DMS 273 treated with DMSO at 0.1 percent for 48 hours (cell line): ENCODE measurements around the gene ARAP1.

ENCODE experiments used
- DNase-seq: peaks from one replicate; lab custom pipeline; 2025; lab: John Stamatoyannopoulos, UW

Gene ARAP1

DNA sequence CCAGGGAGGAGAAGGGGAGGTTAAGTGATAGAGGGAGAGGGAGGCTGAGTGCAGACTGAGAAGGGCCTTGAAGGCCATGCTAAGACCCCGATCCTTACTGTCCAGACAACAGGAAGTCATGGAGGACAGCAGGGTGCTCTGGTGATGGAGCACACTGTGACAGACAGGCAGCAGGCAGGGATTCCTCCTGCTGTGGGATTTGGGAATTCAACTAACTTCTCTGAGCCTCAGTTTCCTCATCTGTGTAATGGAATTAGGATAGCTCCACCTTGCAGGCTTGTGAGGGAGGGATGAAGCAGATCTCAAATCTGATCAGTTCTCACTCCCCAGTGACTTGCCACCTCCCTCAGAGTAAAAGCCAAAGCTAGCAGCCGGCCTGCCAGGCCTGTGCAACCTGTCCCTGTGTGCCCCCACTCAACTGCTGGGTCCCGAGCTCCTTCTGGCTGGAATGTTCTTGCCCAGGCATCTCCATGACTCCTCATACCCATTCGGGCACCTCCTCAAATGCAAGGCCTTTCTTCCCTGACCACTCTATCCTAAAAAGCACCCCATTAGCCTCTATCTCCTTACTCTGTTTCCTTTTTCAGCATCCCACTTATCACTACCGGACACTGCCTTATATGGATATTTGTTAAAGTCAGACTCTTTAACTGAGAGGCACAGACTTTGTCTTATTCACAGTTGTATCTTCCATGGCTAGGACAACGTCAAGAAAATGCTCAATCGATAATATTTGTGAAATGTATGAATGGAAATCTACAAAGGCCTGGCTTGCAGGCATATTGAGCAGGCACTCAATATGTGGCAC is 9.5 kb downstream of the ARAP1 start:
- DNase-seq: no peak

GRCh38 chr11:72741849-72742512 is 10.2 kb downstream of the ARAP1 start:
- no peak for DNase-seq

DNA sequence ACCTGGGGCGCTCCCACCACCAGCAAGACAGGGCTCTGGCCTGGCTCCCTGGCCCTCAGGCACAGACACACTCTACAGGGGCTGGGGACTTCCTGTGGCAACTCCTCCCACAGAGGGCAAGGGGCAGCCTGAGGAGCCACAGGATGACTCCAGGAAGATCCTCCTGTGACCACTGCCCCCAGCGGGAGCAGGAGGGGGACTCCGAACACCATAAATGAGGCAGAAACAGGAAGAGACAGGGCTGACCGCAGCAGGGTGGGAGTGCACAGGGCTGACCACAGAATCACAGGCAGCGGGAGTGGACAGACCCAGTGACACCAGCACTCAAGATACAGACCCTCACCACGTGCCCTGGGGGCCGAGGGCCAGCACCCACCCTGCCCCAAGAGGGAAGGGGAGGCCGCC is 10.8 kb downstream of the ARAP1 start:
- no peak for DNase-seq

DNA sequence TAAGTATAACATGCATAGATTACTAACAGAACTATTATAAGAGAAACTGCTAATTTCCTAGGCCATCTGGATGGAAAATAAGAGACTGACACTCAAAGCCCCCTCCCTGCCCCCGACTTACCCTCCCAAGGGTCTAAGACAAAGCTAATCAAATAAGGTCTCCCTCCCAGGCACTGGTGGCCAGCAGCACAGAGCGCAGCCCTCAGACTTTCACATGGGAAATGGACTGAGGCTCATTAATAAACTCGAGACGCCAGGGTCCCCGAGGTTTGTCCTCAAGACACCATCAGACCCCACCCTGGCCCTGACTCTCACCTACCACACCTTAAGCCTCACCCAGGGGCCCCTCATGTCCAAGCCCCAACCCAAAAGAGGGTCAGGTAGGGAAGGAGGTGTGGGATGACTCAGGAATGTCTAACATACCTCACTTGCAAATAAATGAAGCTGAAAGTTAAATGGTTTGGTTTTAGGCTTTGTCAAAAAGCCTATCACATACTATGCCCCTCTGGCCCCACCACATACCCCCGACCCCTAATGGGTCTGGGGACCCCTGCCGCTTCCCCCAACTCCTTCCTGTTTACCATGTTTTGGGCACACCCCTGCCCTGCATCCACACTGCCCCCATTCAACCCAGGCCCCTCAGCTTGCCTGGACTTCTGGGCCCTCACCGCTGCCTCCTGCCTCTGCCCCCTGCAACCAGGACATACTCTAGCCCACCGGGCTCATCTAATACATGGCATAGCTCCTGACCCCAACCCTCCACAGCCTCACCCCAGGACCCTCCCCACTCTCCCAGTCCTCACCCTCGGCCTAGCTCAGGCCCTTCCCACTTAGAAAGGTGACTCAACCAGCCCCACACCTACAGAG is 11.4 kb downstream of the ARAP1 start:
- no peak for DNase-seq

DNA sequence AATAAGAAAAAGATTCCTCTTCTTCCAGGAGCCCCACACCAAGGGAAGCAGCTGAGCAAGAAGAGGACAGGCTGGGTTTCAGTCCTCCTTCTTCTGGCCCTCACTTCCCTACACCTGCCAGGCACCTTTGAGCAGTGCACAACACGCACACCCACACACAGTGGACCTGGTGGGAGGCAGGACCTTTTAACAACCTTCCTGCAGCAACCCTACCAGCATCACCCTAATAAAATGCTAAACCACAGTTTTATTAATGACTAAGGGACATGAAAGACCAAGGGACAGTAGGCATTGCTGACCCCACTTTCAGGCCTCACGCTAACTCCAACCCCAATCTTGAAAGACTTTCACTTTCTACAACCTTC is 12.2 kb downstream of the ARAP1 start:
- no peak for DNase-seq

DNA sequence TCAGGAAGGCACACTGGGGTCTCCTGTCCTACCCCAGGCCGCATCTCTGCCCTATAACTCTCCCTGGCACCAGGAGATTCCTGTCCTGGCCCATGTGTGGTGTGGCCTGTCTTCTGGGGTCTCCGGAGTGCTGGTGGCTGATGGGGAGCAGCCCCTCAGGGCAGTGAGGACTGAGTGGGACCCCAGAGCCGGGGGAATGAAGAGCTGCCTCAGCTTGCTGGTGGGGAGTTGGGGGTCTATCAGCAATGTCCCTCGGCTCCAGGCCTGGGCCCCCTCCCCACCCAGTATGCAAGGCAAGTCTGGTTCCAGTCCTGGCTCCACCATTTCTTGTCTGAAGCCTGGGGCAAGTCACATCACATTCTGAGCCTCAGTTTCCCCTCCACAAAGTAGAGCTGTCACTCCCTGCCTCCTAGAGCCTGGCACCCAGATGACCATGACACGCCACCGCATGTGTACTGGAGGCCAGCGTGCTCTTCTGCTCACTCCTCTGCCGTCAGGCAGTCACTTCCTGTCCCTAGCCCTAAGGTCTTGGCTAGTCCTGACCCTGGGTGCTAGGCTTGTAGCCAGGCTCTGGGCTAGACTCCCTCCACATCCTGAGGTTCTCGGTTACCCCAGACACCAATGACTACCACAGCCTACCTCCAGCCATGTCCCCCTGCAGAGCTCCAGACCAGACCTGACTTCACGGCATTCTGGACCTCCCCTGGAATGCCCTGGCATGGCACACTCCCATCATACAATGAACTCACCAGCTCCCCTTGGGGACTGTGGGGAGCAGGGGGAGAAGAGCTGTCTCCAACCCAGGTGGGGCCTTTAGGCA is 12.8 kb downstream of the ARAP1 start:
- no peak for DNase-seq

DNA sequence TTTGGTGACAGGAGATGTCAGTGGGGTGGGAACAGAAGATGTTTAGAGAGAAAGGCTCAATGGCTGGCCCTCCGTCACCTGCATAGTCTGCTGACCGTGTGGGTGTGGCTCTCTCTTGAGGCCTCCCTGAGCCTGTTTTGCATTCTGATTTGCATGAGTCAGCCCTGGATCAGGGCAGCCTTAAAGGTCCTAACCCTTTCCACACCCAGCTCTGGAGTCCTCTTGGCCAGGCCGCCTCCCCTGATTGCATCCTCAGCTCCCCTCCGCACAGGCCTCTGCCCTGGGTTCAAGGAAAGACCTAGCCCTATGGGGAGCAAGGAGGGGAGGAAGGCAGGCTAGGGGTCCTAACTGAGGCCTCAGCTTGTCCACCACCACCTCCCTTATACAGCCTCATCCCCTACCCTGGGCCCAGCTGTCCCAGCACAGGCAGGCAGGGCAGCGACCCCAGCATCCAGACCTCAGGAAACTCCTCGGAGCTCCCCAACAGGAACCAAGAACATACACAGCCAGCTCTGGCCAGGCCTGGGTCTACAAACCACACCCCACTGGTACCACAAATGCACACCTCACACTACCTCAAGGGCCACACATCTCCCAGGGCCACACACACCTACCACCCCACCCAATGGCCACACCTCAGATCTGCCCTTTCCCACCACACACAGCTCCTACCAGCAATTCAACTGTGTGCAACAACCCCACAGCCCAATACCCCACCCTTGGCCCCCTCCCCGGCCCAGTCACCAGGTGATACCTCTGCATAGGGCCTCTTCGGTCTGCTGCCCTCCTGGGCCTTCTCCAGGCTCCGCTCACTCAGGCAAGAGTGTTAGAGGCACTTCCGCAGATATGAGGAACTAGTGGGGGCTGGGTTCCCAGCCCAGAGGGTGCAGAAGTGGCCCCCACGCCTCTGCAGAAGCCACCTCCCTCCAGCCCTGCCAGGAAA is 13.7 kb downstream of the ARAP1 start:
- DNase-seq: no peak

DNA sequence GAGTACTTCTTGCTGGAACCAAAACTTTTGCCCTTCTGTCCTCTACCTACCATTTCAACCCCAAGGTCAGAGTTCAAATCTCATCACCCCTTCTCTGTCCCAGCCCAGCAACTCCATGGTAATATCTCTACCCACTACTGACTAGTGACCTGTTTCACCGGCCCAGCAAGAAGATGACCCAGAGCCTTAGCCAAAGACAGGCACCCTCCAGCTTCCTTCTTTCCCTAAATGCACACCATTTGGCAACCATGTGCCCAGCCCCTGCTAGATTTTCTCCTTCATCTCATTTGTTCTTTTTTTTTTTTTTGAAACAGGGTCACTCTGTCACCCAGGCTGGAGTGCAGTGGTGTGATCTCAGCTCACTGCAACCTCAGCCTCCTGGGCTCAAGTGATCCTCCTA is 14.9 kb downstream of the ARAP1 start:
- no peak for DNase-seq

- DNase-seq: no peak
These were observed 15.6 kb downstream of the ARAP1 start for GRCh38 chr11:72736452-72737069.

DNA sequence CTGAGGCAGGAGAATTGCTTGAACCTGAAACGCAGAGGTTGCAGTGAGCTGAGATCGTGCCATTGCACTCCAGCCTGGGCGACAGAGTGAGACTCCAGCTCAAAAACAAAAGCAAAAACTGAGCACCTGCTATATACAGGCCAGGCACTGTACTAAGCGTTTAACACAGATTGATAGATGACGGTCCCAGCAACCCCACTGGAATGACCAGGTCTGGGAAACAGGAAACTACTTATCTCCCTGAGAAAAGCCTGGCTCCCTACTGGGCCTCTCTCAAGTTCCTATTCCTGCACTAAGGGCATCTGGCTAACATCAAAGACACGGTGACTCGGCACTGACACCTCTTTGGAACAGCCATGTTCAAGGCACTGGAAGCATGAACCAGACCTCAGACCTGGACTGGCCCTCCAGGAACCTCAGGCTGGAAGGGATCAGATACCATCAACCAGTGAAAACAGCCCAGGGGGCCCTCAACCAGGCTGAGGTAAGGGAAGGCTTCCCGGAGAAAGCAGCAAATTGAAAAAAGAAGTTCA is 16.6 kb downstream of the ARAP1 start:
- no peak for DNase-seq

DNA sequence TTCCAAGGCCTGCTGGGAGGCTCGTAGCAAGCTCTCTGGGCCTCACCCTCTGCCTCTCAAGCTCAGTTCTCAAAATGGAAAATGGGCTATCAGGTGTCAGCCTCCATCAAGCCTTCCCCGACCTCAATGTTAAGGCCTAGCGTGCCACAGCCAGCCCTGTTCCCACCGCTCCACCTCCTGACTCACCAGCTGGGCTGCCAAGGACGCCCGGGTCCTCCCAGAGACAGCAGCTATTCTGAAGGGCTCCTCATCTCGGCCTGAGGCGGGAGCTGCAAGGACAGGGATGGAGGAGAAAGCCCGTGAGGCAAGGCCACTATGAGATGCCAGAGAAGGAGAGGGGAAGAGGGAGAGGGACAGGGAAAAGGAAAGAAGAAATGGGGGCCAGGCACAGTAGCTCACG is 19.9 kb downstream of the ARAP1 start:
- no peak for DNase-seq

GRCh38 chr11:72730737-72731136 is 21.5 kb downstream of the ARAP1 start:
- DNase-seq: no peak

- no peak for DNase-seq
These were observed 22.0 kb downstream of the ARAP1 start for GRCh38 chr11:72730243-72730642.

GRCh38 chr11:72727521-72727920 is 24.7 kb downstream of the ARAP1 start:
- DNase-seq: no peak

GRCh38 chr11:72726266-72727220 is 25.7 kb downstream of the ARAP1 start:
- no peak for DNase-seq

- no peak for DNase-seq
These were observed 26.5 kb downstream of the ARAP1 start for GRCh38 chr11:72725724-72726028.

- DNase-seq: peak; percentile 43
These were observed 27.1 kb downstream of the ARAP1 start for GRCh38 chr11:72724851-72725723.

DNA sequence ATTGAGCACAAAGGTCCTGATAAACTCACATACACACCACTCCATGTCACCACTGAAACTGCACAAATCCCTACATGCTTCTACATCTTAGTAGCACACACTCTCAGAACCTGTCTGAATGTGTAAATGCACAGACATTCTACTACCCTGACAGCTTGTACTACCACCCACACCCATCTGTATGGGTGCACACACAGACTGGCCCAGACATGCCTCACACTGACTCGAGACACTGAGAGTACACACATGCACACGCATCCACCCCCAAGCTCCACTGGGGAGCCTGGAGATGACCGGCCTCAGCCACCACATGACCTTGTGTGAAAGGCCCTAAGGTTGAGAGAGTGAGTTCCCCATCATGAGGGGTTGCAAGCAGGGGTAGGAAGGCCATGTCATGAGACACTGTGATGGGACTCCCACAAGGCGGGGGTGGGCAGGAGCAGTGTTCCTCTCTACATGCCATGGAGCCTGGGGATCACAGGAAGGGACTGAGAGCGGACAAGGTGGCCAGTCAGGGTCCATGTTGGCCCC is 28.1 kb downstream of the ARAP1 start:
- no peak for DNase-seq
